Muscle layer of duodenum (tissue), 2 donors: ENCODE results near the gene CD68.

Experiments
- H3K27ac ChIP-seq: one replicate; pipeline ENCODE4 v1.7.0; 2013; ENCODE audit warnings: mild to moderate bottlenecking, low read length
- H3K27me3 ChIP-seq: one replicate; pipeline ENCODE4 v1.7.0; 2013; ENCODE audit warnings: low read depth, mild to moderate bottlenecking, control low read depth, low read length
- H3K36me3 ChIP-seq, 2 donors: one replicate each; pipeline ENCODE4 v1.7.0; 2013; ENCODE audit warnings: low read length in 2 of 2, control low read depth in 1 of 2, mild to moderate bottlenecking in 1 of 2; ENCODE audit not compliant: insufficient read depth in 2 of 2, control insufficient read depth in 1 of 2
- H3K4me1 ChIP-seq, 2 donors: one replicate each; pipeline ENCODE4 v1.7.0; 2013; ENCODE audit warnings: low read length in 2 of 2, mild to moderate bottlenecking in 2 of 2, control low read depth in 1 of 2, moderate library complexity in 1 of 2; ENCODE audit not compliant: insufficient read depth in 2 of 2, control insufficient read depth in 1 of 2
- H3K4me3 ChIP-seq, 2 donors: one replicate each; pipeline ENCODE4 v1.7.0; 2013; ENCODE audit warnings: low read length in 2 of 2, low read depth in 1 of 2, mild to moderate bottlenecking in 1 of 2
- H3K9me3 ChIP-seq, 2 donors: one replicate each; pipeline ENCODE4 v1.7.0; 2013; ENCODE audit warnings: low read length in 2 of 2, control low read depth in 1 of 2, mild to moderate bottlenecking in 1 of 2; ENCODE audit not compliant: control insufficient read depth in 1 of 2
- donor health status: healthy.

Gene CD68

GRCh38 chr17:7574176-7574953 lies 5.1 kb upstream of the CD68 start:
- Histone ChIP-seq H3K27me3 (no peaks in the 10 kb centered on the region), H3K36me3 (peaks cover 60 to 75% of the 10 kb centered on the region in 2 donors), H3K27ac (peak overlapping the region; percentile 95), H3K4me1 (peaks cover 19 to 40% of the 10 kb centered on the region in 2 donors), H3K4me3 (peak overlapping the region; percentile 74 to 86), H3K9me3 (no peaks in the 10 kb centered on the region)

DNA sequence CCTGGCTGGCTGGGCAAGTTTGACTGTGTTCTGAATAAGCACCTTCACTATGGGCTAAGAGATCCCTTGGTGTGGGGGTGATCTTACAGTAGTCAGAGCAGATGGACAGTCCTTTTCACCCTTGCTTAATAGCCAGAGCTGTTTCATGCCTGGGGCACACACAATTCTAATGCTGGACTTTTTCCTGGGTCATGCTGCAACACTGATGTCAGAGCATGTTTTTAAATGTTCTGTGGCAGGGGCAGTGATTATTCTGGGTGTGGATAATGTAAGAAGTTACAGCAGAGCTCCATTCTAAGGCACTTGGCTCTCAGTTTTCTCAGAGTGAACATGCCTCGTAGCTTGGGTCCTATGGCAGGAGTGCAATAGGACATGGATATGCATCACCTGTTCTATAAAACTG lies 4.0 kb upstream of the CD68 start:
- Histone ChIP-seq H3K36me3 (peaks cover 48 to 67% of the 10 kb centered on the region in 2 donors), H3K4me1 (peaks cover 19 to 48% of the 10 kb centered on the region in 2 donors)

GRCh38 chr17:7575959-7576358 lies 3.5 kb upstream of the CD68 start:
- H3K4me1 ChIP-seq, result peaks cover 19 to 53% of the 10 kb centered on the region in 2 donors
- H3K36me3 ChIP-seq, result peaks cover 44 to 62% of the 10 kb centered on the region in 2 donors
- H3K27ac ChIP-seq, result no peak overlapping the region
- no peak overlapping the region for H3K4me3 ChIP-seq
- no peaks in the 10 kb centered on the region for H3K9me3 ChIP-seq
- no peaks in the 10 kb centered on the region for H3K27me3 ChIP-seq

More for the DNA sequence above, 4.0 kb upstream of the CD68 start:
- Histone ChIP-seq H3K27me3 (no peaks in the 10 kb centered on the region), H3K4me3 (peak overlapping the region in 1 of 2 donors; percentile 86), H3K9me3 (no peaks in the 10 kb centered on the region), H3K27ac (peak overlapping the region; percentile 7)

GRCh38 chr17:7576432-7576937 lies 3.0 kb upstream of the CD68 start:
- Histone ChIP-seq H3K36me3 (peaks cover 41 to 57% of the 10 kb centered on the region in 2 donors), H3K4me3 (no peak overlapping the region), H3K27ac (no peak overlapping the region)

DNA sequence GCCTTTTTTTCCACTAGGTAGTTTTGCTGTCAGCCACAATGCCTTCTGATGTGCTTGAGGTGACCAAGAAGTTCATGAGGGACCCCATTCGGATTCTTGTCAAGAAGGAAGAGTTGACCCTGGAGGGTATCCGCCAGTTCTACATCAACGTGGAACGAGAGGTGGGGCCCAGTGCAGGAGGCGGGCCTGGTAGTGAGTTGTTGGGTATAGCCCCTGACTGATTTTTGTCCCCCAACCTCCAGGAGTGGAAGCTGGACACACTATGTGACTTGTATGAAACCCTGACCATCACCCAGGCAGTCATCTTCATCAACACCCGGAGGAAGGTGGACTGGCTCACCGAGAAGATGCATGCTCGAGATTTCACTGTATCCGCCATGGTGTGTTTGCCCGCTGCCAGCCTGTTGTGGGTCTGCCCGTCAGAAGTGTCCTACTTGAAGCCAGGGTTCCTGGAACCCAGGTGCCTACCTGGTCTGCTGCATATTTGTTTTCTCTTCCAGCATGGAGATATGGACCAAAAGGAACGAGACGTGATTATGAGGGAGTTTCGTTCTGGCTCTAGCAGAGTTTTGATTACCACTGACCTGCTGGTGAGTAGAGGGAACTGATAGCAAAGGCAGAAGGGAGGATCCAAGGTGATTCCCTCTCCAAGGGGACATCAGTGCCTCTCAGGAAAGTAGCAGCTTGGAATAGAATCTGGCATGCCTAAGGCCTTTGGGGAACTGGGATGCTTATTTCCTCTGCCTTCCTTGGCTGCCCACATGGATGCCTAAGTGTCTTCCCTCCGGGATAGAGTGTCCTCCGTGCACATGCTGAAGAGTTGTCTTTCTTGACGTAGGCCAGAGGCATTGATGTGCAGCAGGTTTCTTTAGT lies 1.9 kb upstream of the CD68 start:
- Histone ChIP-seq H3K4me1 (peaks cover 22 to 64% of the 10 kb centered on the region in 2 donors), H3K4me3 (no peak overlapping the region), H3K27me3 (no peaks in the 10 kb centered on the region), H3K9me3 (no peaks in the 10 kb centered on the region), H3K27ac (no peak overlapping the region), H3K36me3 (peaks cover 41 to 56% of the 10 kb centered on the region in 2 donors)

More at GRCh38 chr17:7576432-7576937, 3.0 kb upstream of the CD68 start:
- Histone ChIP-seq H3K4me1 (peaks cover 19 to 58% of the 10 kb centered on the region in 2 donors), H3K9me3 (no peaks in the 10 kb centered on the region), H3K27me3 (no peaks in the 10 kb centered on the region)

GRCh38 chr17:7579834-7580603 lies 581 bp downstream of the CD68 start:
- Histone ChIP-seq H3K36me3 (peaks cover 30 to 42% of the 10 kb centered on the region in 2 donors), H3K27me3 (no peaks in the 10 kb centered on the region), H3K4me3 (peak overlapping the region; percentile 49 to 67), H3K27ac (peak overlapping the region; percentile 95), H3K4me1 (peaks cover 12 to 68% of the 10 kb centered on the region in 2 donors), H3K9me3 (no peaks in the 10 kb centered on the region)

GRCh38 chr17:7580604-7581575 lies 1.5 kb downstream of the CD68 start:
- H3K4me1 ChIP-seq, result peaks cover 11 to 65% of the 10 kb centered on the region in 2 donors
- peaks cover 23 to 34% of the 10 kb centered on the region in 2 donors for H3K36me3 ChIP-seq
- peak overlapping the region; percentile 49 to 67 for H3K4me3 ChIP-seq
- no peaks in the 10 kb centered on the region for H3K9me3 ChIP-seq
- no peaks in the 10 kb centered on the region for H3K27me3 ChIP-seq
- peak overlapping the region; percentile 95 for H3K27ac ChIP-seq

DNA sequence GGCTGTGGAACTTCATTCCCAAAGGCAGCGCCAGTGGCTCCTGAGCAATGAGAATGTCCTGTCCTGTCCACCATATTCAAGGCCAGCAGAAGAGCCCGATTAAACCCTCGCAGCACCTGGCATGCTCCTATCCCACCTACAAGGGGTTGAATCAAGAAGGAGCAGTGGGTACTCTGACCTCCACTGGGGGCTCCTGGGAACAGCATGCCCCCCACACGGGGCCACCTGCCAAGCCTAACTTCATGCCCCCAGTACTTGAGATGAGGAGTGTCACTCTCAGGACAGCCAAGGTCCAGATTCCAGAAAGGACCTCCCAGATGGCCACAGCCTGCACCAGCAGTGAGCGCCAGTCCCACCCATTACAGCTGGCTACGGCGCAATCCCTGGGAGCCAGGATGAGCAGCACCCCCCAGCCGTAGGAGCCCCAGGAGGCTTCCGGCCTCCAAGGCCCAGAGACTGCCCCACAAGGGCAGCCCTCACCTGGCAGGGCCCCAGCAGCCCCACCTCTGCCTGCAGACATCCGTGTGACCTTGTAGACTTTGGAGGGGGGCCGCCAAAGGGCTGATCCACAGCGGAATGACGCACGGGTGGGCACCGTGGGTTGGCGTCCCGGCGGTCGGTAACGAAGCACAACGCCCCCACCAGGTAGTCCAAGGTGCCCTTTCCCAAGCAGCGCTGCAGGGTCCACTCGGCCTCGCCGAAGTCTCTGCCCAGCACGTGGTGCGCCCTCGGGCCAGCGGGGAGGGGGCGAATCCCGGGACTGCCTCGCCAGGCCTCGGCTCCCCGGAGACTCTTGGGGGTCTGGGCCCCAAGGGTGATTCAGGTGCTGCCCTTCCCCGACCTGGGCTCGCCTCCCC lies 3.2 kb downstream of the CD68 start:
- Histone ChIP-seq H3K4me1 (peaks cover 11 to 61% of the 10 kb centered on the region in 2 donors), H3K36me3 (peaks cover 15 to 23% of the 10 kb centered on the region in 2 donors), H3K9me3 (no peaks in the 10 kb centered on the region)

DNA sequence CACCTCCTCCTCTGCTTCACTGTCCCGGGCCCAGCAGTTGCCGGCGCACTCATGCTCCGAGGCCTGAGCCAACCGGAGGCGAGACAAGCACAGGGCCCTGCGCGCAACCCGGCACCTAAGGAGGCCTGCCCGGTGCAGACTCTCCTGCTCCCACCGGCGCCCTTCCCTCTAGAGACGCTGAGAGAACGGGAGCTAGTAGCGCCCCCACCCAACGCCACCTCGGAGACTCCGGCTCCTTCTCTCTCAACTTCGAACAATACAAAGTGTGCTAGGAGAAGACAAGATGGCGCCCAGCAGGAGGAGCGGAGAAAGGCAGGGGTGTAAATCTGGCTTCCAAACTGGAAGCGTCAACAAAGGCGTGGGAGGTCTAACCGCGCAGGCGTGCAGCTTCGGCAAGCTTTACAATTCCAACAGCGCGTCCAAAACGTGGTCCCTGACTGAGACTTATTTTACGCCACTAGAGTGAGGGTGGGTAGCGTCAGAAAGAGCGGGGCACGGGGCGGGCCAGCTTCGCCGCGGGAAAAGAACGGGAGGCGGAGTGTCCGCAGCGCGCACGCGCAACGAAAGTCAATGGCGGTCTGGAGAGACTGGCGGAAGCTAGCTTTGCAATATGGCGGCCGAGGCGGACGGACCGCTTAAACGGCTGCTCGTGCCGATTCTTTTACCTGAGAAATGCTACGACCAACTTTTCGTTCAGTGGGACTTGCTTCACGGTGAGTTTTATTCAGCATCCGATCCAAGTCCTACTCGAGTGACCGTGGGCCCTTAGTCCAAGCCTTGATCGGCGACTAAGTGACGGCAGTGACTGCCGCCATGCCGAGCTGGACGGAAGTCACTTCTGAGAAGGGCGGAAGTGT lies 4.0 kb downstream of the CD68 start, which contains the start of gene MPDU1:
Gene MPDU1 (plus strand): TSS at position 600 of the 857 bp plus-strand sequence. CDS start 11 bp downstream, at position 611.
- Histone ChIP-seq H3K27me3 (no peaks in the 10 kb centered on the region), H3K27ac (peak within 1 kb of the TSS; percentile 98), H3K36me3 (peaks cover 9 to 17% of the 10 kb centered on the region in 2 donors), H3K9me3 (no peaks in the 10 kb centered on the region), H3K4me1 (peaks cover 11 to 68% of the 10 kb centered on the region in 2 donors), H3K4me3 (peak within 1 kb of the TSS; percentile 74 to 90)

More for the DNA sequence above, 3.2 kb downstream of the CD68 start:
- peak overlapping the region; percentile 98 for H3K27ac ChIP-seq
- peak overlapping the region; percentile 74 to 90 for H3K4me3 ChIP-seq
- H3K27me3 ChIP-seq, result no peaks in the 10 kb centered on the region
